Measurements from ENCODE around the gene ING2.
"Not testable (repeated sequence)": the region's sequence is repeated elsewhere in the genome, so short reads cannot be mapped to it uniquely, and the experiment has no call there.

Gene ING2

GRCh38 chr4:183504930-183505610, at the start of gene ING2:
TSS of gene ING2 (plus strand) at chr4:183505058. CDS start at chr4:183505196, 138 bp downstream.
- DNase-seq (ENCODE audit: low read depth): no peak

DNA sequence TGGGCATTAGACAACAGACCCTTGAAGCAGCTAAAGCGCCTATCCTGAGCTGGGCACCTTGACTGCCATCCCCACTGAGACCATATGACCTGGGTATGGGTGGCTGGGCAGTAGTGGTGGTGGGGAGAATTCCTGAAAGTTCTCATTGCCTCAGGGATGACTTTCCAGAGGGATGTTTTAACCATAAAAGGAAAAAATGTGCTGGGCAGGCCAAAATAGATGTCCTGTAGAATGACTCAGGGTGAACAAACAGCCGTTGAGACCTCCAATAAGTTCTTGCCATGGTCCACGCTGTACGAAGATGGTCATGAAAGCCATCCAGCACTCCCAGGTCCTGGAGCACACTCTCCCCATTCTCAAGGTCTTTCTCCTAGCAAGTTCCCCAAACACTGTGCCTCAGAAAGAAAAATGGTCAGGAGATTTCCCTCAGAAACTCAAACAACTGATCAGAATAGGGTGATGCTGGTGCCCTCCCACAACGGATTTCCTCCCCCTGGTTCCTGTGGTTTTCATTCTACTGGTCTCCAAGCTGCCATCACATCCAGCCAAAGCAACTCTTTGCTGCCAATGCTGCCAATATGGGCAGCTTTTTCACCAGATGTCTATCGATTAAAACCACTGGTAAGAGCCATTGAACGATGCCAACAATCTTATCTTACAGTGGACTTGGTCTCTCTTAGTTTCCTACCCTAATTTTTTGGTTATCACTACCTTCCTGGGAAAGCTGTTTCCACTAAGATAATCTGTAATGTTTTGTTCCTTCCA, 49.2 kb upstream of the ING2 start:
- DNase-seq (ENCODE audit: low read depth): no peak

DNA sequence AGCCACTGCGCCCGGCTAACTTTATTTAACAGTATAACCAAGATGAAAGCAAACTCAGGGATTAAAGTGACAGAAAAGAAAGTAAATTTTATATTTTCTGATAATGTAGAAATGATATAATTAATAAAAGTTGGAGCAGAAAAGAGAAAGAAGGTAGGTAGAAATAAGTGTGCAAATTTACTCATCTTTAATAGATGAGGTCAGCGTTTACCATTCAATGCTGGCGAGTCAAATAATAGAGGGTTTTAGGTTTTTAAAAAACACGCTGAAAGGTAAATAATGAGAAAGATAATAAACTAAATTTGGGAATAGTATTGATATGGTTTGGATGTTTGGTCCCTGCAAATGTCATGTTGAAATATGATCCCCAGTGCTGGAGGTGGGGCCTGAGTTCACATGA, 46.9 kb upstream of the ING2 start:
- DNase-seq (ENCODE audit: low read depth): no peak

DNA sequence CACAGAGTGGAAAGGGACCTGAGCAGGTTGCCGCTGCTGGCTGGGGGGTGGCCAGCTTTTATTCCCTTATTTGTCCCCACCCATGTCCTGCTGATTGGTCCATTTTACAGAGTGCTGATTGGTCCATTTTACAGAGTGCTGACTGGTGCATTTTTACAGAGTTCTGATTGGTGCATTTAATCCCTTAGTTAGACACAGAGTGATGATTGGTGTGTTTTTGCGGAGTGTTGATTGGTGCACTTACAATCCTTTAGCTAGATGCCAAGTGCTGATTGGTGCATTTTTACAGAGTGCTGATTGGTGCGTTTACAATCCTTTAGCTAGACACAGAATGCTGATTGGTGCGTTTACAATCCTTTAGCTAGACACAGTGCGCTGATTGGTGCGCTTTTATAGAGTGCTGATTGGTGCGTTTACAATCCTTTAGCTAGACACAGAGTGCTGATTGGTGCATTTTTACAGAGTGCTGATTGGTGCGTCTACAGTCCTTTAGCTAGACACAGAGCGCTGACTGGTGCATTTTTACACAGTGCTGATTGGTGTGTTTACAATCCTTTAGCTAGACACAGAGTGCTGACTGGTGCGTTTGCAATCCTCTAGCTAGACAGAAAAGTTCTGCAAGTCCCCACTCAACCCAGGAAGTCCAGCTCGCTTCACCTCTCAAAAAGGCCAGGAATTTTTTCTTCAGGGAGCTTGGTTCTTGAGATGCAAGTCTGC, 40.8 kb upstream of the ING2 start:
- not testable (repeated sequence) for DNase-seq (ENCODE audit: low read depth)

- DNase-seq (ENCODE audit: low read depth): not testable (repeated sequence)
Measured at GRCh38 chr4:183465879-183466278, 39.0 kb upstream of the ING2 start.

- DNase-seq (ENCODE audit: low read depth): no peak
Measured at GRCh38 chr4:183467246-183467645, 37.6 kb upstream of the ING2 start.

- DNase-seq (ENCODE audit: low read depth): no peak
Measured at GRCh38 chr4:183468210-183469095, 36.4 kb upstream of the ING2 start.

DNA sequence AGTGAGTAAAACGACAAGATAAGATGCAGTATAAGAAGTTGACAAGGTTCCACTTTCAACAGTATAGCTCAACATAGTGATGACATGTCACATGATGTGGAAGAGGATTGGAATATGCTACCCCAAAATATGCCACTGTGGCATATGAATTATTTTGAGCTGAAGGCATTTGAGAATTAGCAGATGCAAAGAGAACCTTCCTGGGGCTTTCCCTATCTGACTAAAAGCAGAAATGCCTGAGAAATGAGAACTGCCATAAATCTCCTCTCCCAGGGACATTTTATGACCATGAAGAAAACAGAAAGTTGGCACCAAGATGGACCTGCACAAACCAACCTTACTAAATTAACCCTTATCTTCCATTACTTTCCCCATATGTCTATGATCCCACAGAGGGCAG, 35.6 kb upstream of the ING2 start:
- DNase-seq (ENCODE audit: low read depth): no peak

DNA sequence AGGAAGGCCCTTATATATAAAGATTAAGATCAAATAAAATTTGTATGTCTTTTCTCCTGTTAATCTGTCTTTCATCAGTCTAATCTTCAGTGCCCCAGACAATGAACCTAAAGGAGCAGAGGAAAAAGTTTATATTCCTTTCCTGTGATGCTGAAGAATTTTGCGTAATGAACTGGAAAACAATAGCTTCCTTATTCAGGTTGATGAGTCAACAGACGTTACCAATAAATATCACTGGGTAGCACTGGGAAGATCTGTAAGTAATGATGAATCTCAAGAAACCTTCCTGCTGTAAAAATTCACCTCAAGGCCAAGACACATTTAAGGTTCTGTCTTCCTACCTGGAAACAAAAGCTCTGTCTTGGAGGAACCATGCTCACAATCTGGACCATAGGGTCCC, 34.9 kb upstream of the ING2 start:
- no peak for DNase-seq (ENCODE audit: low read depth)

- no peak for DNase-seq (ENCODE audit: low read depth)
Measured at GRCh38 chr4:183470821-183471220, 34.0 kb upstream of the ING2 start.

- DNase-seq (ENCODE audit: low read depth): no peak
Measured at GRCh38 chr4:183471946-183472708, 32.7 kb upstream of the ING2 start.

GRCh38 chr4:183478123-183478522, 26.7 kb upstream of the ING2 start:
- DNase-seq (ENCODE audit: low read depth): no peak

- no peak for DNase-seq (ENCODE audit: low read depth)
Measured at GRCh38 chr4:183478926-183479325, 25.9 kb upstream of the ING2 start.

GRCh38 chr4:183482515-183483095, 22.3 kb upstream of the ING2 start:
- not testable (repeated sequence) for DNase-seq (ENCODE audit: low read depth)

- no peak for DNase-seq (ENCODE audit: low read depth)
Measured at GRCh38 chr4:183483997-183484396, 20.9 kb upstream of the ING2 start.

DNA sequence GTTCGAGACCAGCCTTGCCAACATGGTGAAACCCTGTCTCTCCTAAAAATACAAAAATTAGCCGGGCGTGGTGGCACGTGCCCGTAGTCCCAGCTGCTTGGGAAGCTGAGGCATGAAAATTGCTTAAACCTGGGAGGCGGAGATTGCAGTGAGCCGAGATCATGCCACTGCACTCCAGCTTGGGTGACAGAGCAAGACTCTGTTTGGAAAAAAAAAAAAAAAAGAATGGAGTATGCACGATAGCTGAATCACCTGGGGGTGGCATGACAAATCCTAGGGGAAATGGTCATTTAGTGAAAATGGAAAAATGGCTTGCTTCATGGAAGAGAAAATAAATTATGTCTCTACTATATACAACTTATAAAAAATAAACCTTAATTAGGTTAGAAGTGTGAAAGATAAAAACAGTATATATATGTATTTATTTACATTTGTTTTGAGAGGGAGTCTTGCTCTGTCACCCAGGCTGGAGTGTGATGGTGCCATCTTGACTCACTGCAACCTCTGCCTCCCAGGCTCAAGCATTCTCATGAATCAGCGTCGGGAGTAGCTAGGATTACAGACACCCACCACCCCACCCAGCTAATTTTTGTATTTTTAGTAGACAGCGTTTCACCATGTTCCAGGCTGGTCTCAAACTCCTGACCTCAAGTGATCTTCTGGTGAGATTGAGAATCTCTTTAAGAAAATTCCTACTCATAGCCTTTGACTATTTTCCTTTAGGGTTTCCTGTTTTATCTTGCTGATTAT, 19.3 kb upstream of the ING2 start:
- no peak for DNase-seq (ENCODE audit: low read depth)

- no peak for DNase-seq (ENCODE audit: low read depth)
Measured at GRCh38 chr4:183492791-183493222, 12.1 kb upstream of the ING2 start.

DNA sequence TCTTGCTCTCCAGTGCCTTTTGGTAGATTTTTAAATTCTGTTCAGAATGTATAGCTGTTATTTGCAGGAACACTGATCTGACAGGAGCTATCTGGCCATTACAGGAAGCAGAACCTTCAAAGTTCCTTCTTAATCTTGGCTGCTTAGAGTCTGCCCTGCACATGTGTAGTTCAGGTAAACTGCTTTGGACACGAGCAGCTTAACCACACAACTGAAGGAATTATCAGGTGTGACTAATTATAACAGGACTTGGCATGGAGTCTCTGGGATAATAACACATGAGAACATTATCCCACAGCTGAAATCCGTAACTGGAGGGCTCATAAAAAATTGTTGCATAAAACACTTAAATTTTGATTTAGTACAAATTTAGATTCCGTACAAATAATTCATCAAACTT, 11.6 kb upstream of the ING2 start:
- DNase-seq (ENCODE audit: low read depth): no peak

DNA sequence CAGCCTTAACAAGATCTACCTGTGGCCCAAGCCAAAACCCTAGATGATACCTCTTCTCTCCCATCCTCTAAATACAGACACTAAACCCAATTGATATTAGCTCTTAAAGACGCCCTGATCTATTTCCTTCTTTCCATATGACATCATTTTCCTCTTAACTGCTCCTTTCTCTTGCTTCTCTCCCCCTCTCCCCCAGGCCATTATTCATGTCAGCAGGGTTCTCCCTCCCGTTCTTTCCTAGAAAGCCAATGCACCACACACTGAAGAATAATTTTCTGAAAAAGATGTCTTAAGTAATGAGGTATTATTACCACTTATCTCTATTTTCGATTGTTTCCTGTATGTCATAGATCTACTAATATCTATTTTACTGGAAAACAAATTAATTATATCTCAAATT, 9.7 kb upstream of the ING2 start:
- DNase-seq (ENCODE audit: low read depth): no peak

DNA sequence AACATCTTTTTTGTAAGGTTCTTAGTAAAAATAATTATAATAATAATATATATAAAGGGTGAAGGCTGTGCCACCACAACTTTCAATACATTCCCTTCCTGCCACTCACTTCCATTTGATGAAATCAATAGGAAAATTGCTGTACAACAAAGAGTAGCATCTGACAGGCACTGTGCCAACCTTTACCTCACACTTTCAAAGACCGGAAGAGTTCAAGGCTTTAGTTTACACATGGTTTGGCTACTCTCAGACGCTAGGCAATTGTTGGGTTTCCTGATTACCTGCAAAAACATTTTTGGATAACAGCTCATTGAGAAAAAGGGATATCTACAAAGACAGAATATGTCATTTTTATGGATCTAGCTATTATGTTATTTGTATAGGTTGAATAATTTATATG, 5.5 kb upstream of the ING2 start:
- no peak for DNase-seq (ENCODE audit: low read depth)
